DND-41 (cell line): ENCODE data around the gene PDIA6.

ENCODE experiments used
- CTCF ChIP-seq: IDR thresholded peaks from 2 replicates; pipeline ENCODE4 v1.5.1; 2012; ENCODE audit warnings: borderline replicate concordance, low read length, moderate library complexity, mild to moderate bottlenecking; ENCODE audit not compliant: poor library complexity, severe bottlenecking; ENCODE audit errors: extremely low read depth
- EZH2 ChIP-seq: IDR thresholded peaks from 3 replicates; pipeline ENCODE4 v1.6.1; 2012; ENCODE audit warnings: borderline replicate concordance, low read depth, mild to moderate bottlenecking, moderate library complexity, low read length, inconsistent platforms; ENCODE audit not compliant: severe bottlenecking

DNA sequence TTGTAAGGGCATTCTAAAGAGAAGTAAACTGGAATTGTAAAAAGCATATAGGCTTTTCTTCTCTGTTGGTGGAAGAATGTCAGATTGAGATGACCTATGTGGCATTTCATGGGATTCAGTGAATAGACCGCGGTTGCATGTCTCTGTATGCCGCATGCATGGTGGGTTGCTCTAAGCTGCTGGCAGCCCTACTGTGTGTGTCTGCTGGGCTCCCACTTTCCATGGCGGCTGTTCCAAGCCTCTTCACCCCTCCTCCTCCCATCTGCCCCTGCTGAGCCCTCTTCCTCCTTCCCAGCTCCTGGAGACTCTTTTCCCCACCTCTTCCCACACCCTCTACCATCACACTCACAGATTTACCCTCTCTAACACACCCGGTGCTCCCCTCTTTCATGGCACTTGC, 78.6 kb downstream of the PDIA6 start:
- TF ChIP-seq CTCF: no peak
- no peak for TF ChIP-seq EZH2
